Sigmoid colon (tissue), 7 donors: Measurements from ENCODE around the gene SHB. TPM values are rescaled to one million over a fixed set of nuclear protein-coding genes. Genes with fewer than 3 reads are reported as not detected.
A peak's percentile ranks its signal among the peaks of the same experiment; 100 is the strongest.

Experiments used
- DNase-seq: peaks from one replicate; pipeline ENCODE4 v3.0.0-alpha.2; 2019
- H3K27ac ChIP-seq, 4 donors: fragments of 200-600 bp; sonication (generic); one replicate each; pipeline ENCODE4 v1.5.1; 2016 to 2019; ENCODE audit warnings: mild to moderate bottlenecking in 1 of 4
- H3K27me3 ChIP-seq, 3 donors: fragments of 200-600 bp; sonication (generic); one replicate each; pipeline ENCODE4 v1.5.1; 2019; ENCODE audit warnings: mild to moderate bottlenecking in 1 of 3
- H3K36me3 ChIP-seq, 4 donors: fragments of 200-600 bp; sonication (generic); one replicate each; pipeline ENCODE4 v1.5.1; 2016 to 2019
- H3K4me1 ChIP-seq, 4 donors: fragments of 200-600 bp; sonication (generic); one replicate each; pipeline ENCODE4 v1.5.1; 2017 to 2019
- H3K4me3 ChIP-seq, 4 donors: fragments of 200-600 bp; sonication (generic); one replicate each; pipeline ENCODE4 v1.5.1; 2017 to 2019; ENCODE audit warnings: mild to moderate bottlenecking in 2 of 4, moderate library complexity in 1 of 4
- H3K9me3 ChIP-seq, 4 donors: fragments of 200-600 bp in 3 of 4; sonication (generic) in 3 of 4; one replicate each; pipeline versions ENCODE4 v1.5.1 to v1.6.1; 2013 to 2019
- EP300 ChIP-seq, 4 donors: sonication (generic); formaldehyde crosslinking; IDR thresholded peaks; one replicate each; pipeline ENCODE4 v1.6.1; 2017; ENCODE audit warnings: antibody characterized with exemption in 4 of 4
- POLR2A ChIP-seq, 2 donors: fragments of 450-650 bp; IDR thresholded peaks; one replicate each; pipeline ENCODE4 v1.6.1; 2016; ENCODE audit warnings: antibody characterized with exemption in 2 of 2, mild to moderate bottlenecking in 2 of 2, moderate library complexity in 2 of 2
- POLR2AphosphoS5 ChIP-seq, 4 donors: sonication (generic); formaldehyde crosslinking; IDR thresholded peaks; one replicate each; pipeline ENCODE4 v1.6.1; 2017; ENCODE audit warnings: antibody characterized with exemption in 4 of 4
- WGBS, 2 donors: extraction: QIAGEN DNeasy Blood & Tissue Kit; methylation state at CpG; one replicate each; pipeline ENCODE4 v1.1.7; 2013; 5-methylcytosine and 5-hydroxymethylcytosine counted together
- intact Hi-C: fragments of 100-400 bp; cut with DNase I; formaldehyde crosslinking; loops from one replicate; pipeline ENCODE4 v1.15.1; 2023
- polyA plus RNA-seq, 3 donors: library from polyadenylated mRNA; stranded (reverse); fragments of 200-250 nt; gene quantifications; one replicate each; pipeline ENCODE4 v1.2.3, GENCODE V29; 2013
- total RNA-seq, 4 donors: library from RNA; depleted of rRNA; stranded (reverse); fragments of >200 nt; gene quantifications; one replicate each; pipeline ENCODE4 v1.1.0, GENCODE V29; 2016
- TF ChIP-seq, protein P1 (sequence below), 4 experiments: fragments of 450-650 bp in 3 of 4; fragments of 200-600 bp in 1 of 4; IDR thresholded peaks; one replicate each; pipeline ENCODE4 v1.5.1; 2016 to 2019; ENCODE audit warnings: antibody characterized with exemption in 4 of 4, mild to moderate bottlenecking in 3 of 4, moderate library complexity in 2 of 4
- donor health status: healthy with polysubstance abuse.
- donor health status: Bipolar disorder and iron deficiency.
- donor health status: healthy.

SHB gene
- total and polyA plus RNA-seq, 7 donors: 6.8 to 33.7 (median 10.2) TPM

DNA sequence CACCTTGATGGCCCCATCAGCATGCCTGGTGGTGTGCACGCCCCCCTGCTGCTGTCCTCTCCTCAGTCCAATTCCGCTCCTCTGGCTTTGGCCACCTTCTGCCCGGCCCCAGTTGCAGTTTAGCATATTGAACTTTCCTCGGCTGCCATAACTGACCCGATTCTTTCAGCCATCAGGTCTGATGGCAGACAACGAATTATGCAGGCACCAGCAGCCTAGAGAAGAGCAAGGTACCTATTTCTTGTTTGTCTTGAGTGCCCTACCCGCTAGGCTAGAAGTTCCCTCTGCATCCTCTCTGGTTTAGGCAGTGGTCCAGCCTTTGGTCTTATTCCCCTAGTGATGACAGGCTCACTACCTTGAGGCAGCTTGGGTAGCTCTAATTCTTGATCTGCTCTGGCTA is 122.1 kb downstream of the SHB start:
- no peaks in the 10 kb centered on the region for H3K27me3 ChIP-seq
- DNase-seq: no peak
- no peak overlapping the region for H3K27ac ChIP-seq
- H3K4me3 ChIP-seq: no peak overlapping the region
- no peak for TF ChIP-seq POLR2A (IDR thresholded peaks at IDR 0.05)
- TF ChIP-seq, protein P1, sequence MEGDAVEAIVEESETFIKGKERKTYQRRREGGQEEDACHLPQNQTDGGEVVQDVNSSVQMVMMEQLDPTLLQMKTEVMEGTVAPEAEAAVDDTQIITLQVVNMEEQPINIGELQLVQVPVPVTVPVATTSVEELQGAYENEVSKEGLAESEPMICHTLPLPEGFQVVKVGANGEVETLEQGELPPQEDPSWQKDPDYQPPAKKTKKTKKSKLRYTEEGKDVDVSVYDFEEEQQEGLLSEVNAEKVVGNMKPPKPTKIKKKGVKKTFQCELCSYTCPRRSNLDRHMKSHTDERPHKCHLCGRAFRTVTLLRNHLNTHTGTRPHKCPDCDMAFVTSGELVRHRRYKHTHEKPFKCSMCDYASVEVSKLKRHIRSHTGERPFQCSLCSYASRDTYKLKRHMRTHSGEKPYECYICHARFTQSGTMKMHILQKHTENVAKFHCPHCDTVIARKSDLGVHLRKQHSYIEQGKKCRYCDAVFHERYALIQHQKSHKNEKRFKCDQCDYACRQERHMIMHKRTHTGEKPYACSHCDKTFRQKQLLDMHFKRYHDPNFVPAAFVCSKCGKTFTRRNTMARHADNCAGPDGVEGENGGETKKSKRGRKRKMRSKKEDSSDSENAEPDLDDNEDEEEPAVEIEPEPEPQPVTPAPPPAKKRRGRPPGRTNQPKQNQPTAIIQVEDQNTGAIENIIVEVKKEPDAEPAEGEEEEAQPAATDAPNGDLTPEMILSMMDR (IDR thresholded peaks at IDR 0.05): no peak
- TF ChIP-seq EP300 (IDR thresholded peaks at IDR 0.05): no peak
- 93% methylated on average over 7 of the region's 7 CpGs for WGBS, 2 donors
- peaks cover 0 to 27% (median 0%) of the 10 kb centered on the region in 4 donors for H3K36me3 ChIP-seq
- intact Hi-C loops: no loop called here
- H3K4me1 ChIP-seq: peaks cover 0 to 37% (median 30%) of the 10 kb centered on the region in 4 donors
- no peaks in the 10 kb centered on the region for H3K9me3 ChIP-seq

DNA sequence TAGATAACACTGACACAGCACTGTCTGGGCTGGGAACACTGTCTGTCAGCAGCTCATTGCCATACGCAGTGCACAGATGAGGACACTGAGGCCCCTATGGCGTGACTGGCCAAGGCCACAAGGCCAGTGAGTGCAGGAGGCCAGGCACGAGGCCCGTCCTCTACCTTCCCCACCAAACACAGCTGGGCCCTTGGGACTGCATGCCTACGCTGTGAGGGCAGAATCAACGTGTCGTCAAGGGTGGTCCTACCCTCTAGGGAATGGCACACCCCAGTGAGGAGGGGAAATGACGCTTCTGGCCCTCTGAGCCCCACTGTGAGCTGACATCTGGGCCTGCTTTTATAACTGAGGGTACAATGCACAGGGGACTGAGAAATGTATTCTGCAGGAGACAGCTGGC is 123.0 kb downstream of the SHB start:
- intact Hi-C loops: no loop called here
- TF ChIP-seq POLR2A (IDR thresholded peaks at IDR 0.05) (no peak), EP300 (IDR thresholded peaks at IDR 0.05) (no peak), POLR2AphosphoS5 (IDR thresholded peaks at IDR 0.05) (no peak)
- TF ChIP-seq, protein P1 (IDR thresholded peaks at IDR 0.05): no peak
- H3K9me3 ChIP-seq: no peaks in the 10 kb centered on the region
- H3K36me3 ChIP-seq: peaks cover 0 to 27% (median 0%) of the 10 kb centered on the region in 4 donors
- WGBS, 2 donors: 85 to 96% methylated on average over 8 of the region's 8 CpGs
- H3K27me3 ChIP-seq: no peaks in the 10 kb centered on the region
- peaks cover 0 to 37% (median 30%) of the 10 kb centered on the region in 4 donors for H3K4me1 ChIP-seq
- DNase-seq: no peak
- no peak overlapping the region for H3K27ac ChIP-seq
- H3K4me3 ChIP-seq: no peak overlapping the region

- 89 to 96% methylated on average over 9 of the region's 9 CpGs for WGBS, 2 donors
- no peak for DNase-seq
- Histone ChIP-seq H3K4me1 (peaks cover 0 to 38% (median 30%) of the 10 kb centered on the region in 4 donors), H3K4me3 (no peak overlapping the region), H3K36me3 (peaks cover 0 to 27% (median 0%) of the 10 kb centered on the region in 4 donors), H3K9me3 (no peaks in the 10 kb centered on the region), H3K27me3 (no peaks in the 10 kb centered on the region), H3K27ac (peak overlapping the region in 2 of 4 donors; percentile 55 to 72)
- intact Hi-C loops: no loop called here
- no peak for TF ChIP-seq EP300 (IDR thresholded peaks at IDR 0.05)
- TF ChIP-seq POLR2A (IDR thresholded peaks at IDR 0.05): no peak
- TF ChIP-seq, protein P1 (IDR thresholded peaks at IDR 0.05): no peak
- TF ChIP-seq POLR2AphosphoS5 (IDR thresholded peaks at IDR 0.05): no peak
Observed at GRCh38 chr9:37944671-37945481, 124.2 kb downstream of the SHB start.

- H3K4me3 ChIP-seq: no peak overlapping the region
- H3K27me3 ChIP-seq: no peaks in the 10 kb centered on the region
- no peaks in the 10 kb centered on the region for H3K9me3 ChIP-seq
- no peak for TF ChIP-seq POLR2AphosphoS5 (IDR thresholded peaks at IDR 0.05)
- TF ChIP-seq POLR2A (IDR thresholded peaks at IDR 0.05): no peak
- intact Hi-C loops: no loop called here
- peaks cover 0 to 27% (median 0%) of the 10 kb centered on the region in 4 donors for H3K36me3 ChIP-seq
- no peak for DNase-seq
- WGBS, 2 donors: 83 to 94% methylated on average over 7 of the region's 7 CpGs
- peak overlapping the region in 3 of 4 donors; percentile 46 to 72 (median 55) for H3K27ac ChIP-seq
- H3K4me1 ChIP-seq: peaks cover 0 to 45% (median 32%) of the 10 kb centered on the region in 4 donors
Observed at GRCh38 chr9:37944266-37944650, 124.8 kb downstream of the SHB start.

- H3K9me3 ChIP-seq: no peaks in the 10 kb centered on the region
- H3K4me3 ChIP-seq: no peak overlapping the region
- peaks cover 0 to 24% (median 0%) of the 10 kb centered on the region in 4 donors for H3K36me3 ChIP-seq
- intact Hi-C loops: no loop called here
- peaks cover 0 to 51% (median 39%) of the 10 kb centered on the region in 4 donors for H3K4me1 ChIP-seq
- no peaks in the 10 kb centered on the region for H3K27me3 ChIP-seq
- WGBS, 2 donors: 77 to 78% methylated on average over 12 of the region's 12 CpGs
- DNase-seq: no peak
- H3K27ac ChIP-seq: peak overlapping the region in 3 of 4 donors; percentile 46 to 72 (median 55)
- no peak for TF ChIP-seq EP300 (IDR thresholded peaks at IDR 0.05)
Observed at GRCh38 chr9:37943345-37944265, 125.4 kb downstream of the SHB start.
